ENCODE measurements around the gene AHNAK2.
"Not testable (repeated sequence)": the region's sequence is repeated elsewhere in the genome, so short reads cannot be mapped to it uniquely, and the experiment has no call there.

AHNAK2 gene

GRCh38 chr14:104923640-104924420 is 54.3 kb downstream of the AHNAK2 start:
- Histone ChIP-seq H3K79me1 (ENCODE audit: low read depth, low read length) (peaks cover 2% of the 10 kb centered on the region), H2BK120ac (ENCODE audit: low read depth, low read length) (no peak overlapping the region), H3K36me3 (replicated peaks in 1 of 2; ENCODE audit: control insufficient read depth in 2 of 2, insufficient read depth in 2 of 2, low read length in 2 of 2) (no peaks in the 10 kb centered on the region), H3K14ac (ENCODE audit: low read length) (peak overlapping the region; percentile 21), H2BK12ac (ENCODE audit: low read length) (no peak overlapping the region), H4K8ac (ENCODE audit: low read depth, low read length) (peak overlapping the region; percentile 43), H3K9me3 (replicated peaks in 1 of 2; ENCODE audit: control insufficient read depth in 2 of 2, insufficient read depth in 1 of 2, low read depth in 1 of 2, low read length in 2 of 2) (peaks cover 6% of the 10 kb centered on the region in 2 donors), H3K27ac (replicated peaks; ENCODE audit: low read length) (no peak overlapping the region), H3K18ac (ENCODE audit: low read length) (no peak overlapping the region), H4K91ac (ENCODE audit: low read depth, low read length, poor library complexity) (no peak overlapping the region), H3K4me1 (ENCODE audit: control insufficient read depth in 2 of 2, insufficient read depth in 1 of 2, low read depth in 1 of 2, low read length in 2 of 2) (no peaks in the 10 kb centered on the region), H2BK15ac (ENCODE audit: low read length) (no peak overlapping the region), H3K23ac (ENCODE audit: low read depth, low read length, poor library complexity) (no peak overlapping the region), H3K27me3 (ENCODE audit: control insufficient read depth in 3 of 3, insufficient read depth in 3 of 3, low read depth in 1 of 3, low read length in 3 of 3) (peaks cover 0 to 7% (median 0%) of the 10 kb centered on the region in 3 experiments), H3K4me3 (ENCODE audit: low read length in 2 of 2) (no peak overlapping the region), H3K4me2 (ENCODE audit: insufficient read depth, low read length, poor library complexity, severe bottlenecking) (no peak overlapping the region), H3K4ac (ENCODE audit: low read length) (no peak overlapping the region), H2BK5ac (ENCODE audit: low read length) (no peak overlapping the region), H2AFZ (ENCODE audit: low read length) (no peak overlapping the region), H2AK5ac (ENCODE audit: low read depth, low read length) (peak overlapping the region; percentile 37), H3K9ac (ENCODE audit: low read depth, low read length, poor library complexity) (no peak overlapping the region)
- WGBS, 2 donors (ENCODE audit: extremely low coverage in 2 of 2, insufficient read length in 2 of 2, insufficient replicate concordance in 1 of 2), result no CpG with 5 or more reads among the region's 4 CpGs
- DNase-seq (ENCODE audit: low spot score), result no peak

DNA sequence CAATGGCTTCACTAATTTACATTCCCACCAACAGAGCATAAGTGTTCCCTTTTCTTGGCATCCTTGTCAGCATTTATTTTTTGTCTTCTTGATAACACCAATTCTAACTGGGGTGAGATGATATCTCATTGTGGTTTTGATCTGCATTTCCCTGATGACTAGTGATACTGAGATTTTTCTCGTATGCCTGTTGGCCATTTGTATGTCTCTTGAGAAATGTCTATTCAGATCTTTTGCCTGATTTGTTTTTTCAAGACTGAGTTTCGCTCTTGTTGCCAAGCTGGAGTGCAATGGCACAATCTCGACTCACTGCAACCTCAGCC is 58.2 kb downstream of the AHNAK2 start:
- no peak for DNase-seq (ENCODE audit: low spot score)
- Histone ChIP-seq H2BK15ac (ENCODE audit: low read length) (no peak overlapping the region), H2BK5ac (ENCODE audit: low read length) (no peak overlapping the region), H2AK5ac (ENCODE audit: low read depth, low read length) (no peak overlapping the region), H3K79me1 (ENCODE audit: low read depth, low read length) (peaks cover 2% of the 10 kb centered on the region), H2BK12ac (ENCODE audit: low read length) (no peak overlapping the region), H3K27ac (replicated peaks; ENCODE audit: low read length) (no peak overlapping the region), H3K36me3 (replicated peaks in 1 of 2; ENCODE audit: control insufficient read depth in 2 of 2, insufficient read depth in 2 of 2, low read length in 2 of 2) (no peaks in the 10 kb centered on the region), H3K4me2 (ENCODE audit: insufficient read depth, low read length, poor library complexity, severe bottlenecking) (no peak overlapping the region), H3K23ac (ENCODE audit: low read depth, low read length, poor library complexity) (no peak overlapping the region), H3K4ac (ENCODE audit: low read length) (no peak overlapping the region), H2BK120ac (ENCODE audit: low read depth, low read length) (no peak overlapping the region), H2AFZ (ENCODE audit: low read length) (no peak overlapping the region), H4K91ac (ENCODE audit: low read depth, low read length, poor library complexity) (no peak overlapping the region), H3K27me3 (ENCODE audit: control insufficient read depth in 3 of 3, insufficient read depth in 3 of 3, low read depth in 1 of 3, low read length in 3 of 3) (no peaks in the 10 kb centered on the region), H3K9ac (ENCODE audit: low read depth, low read length, poor library complexity) (no peak overlapping the region), H3K14ac (ENCODE audit: low read length) (no peak overlapping the region), H3K4me1 (ENCODE audit: control insufficient read depth in 2 of 2, insufficient read depth in 1 of 2, low read depth in 1 of 2, low read length in 2 of 2) (peaks cover 0 to 5% of the 10 kb centered on the region in 2 donors), H4K8ac (ENCODE audit: low read depth, low read length) (no peak overlapping the region), H3K18ac (ENCODE audit: low read length) (no peak overlapping the region), H3K9me3 (replicated peaks in 1 of 2; ENCODE audit: control insufficient read depth in 2 of 2, insufficient read depth in 1 of 2, low read depth in 1 of 2, low read length in 2 of 2) (peaks cover 6% of the 10 kb centered on the region in 2 donors), H3K4me3 (ENCODE audit: low read length in 2 of 2) (no peak overlapping the region)
- WGBS, 2 donors (ENCODE audit: extremely low coverage in 2 of 2, insufficient read length in 2 of 2, insufficient replicate concordance in 1 of 2), result no CpG with 5 or more reads among the region's 3 CpGs

DNA sequence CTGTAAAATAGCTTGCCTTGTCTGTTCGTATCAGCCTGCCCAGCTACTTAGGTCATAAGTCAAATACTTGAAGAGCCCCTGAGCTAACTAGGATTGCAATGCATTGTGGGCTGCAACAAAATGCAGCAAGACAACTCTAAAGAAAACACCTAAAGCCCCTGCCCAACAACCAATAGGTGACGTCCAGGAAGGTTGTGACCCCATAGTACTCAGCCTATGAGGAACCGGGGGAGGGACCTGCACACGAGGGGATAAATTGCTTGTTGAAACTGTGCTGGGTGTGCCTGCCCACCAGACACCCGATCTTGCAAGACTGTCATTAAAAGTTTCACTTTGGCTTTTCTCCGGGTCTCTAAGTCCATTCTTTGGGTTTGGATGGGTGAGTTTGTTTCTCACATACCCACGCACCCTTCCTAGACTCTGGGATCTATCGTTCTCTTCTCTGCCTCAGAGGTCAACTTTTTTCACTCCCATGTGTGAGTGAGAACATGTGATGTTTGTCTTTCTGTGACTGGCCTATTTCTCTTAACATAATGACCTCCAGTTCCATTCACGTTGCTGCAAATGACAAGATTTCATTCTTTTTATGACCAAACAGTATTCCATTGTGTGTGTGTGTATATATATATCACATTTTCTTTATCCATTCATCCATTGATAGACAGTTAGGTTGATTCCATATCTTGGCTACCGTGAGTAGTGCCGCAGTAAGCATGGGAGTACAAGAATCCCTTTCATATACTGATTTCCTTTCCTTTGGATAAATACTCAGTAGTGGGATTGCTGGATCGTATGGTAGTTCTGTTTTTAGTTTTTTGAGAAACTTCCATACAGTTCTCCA is 58.8 kb downstream of the AHNAK2 start:
- DNase-seq (ENCODE audit: low spot score); H2AK5ac ChIP-seq (ENCODE audit: low read depth, low read length); H3K23ac ChIP-seq (ENCODE audit: low read depth, low read length, poor library complexity); H2BK12ac ChIP-seq (ENCODE audit: low read length); H3K4me1 ChIP-seq (ENCODE audit: control insufficient read depth in 2 of 2, insufficient read depth in 1 of 2, low read depth in 1 of 2, low read length in 2 of 2); H3K4me3 ChIP-seq (ENCODE audit: low read length in 2 of 2); H3K36me3 ChIP-seq (replicated peaks in 1 of 2; ENCODE audit: control insufficient read depth in 2 of 2, insufficient read depth in 2 of 2, low read length in 2 of 2); H4K91ac ChIP-seq (ENCODE audit: low read depth, low read length, poor library complexity); H3K18ac ChIP-seq (ENCODE audit: low read length); H2BK5ac ChIP-seq (ENCODE audit: low read length); H2BK120ac ChIP-seq (ENCODE audit: low read depth, low read length); H3K4ac ChIP-seq (ENCODE audit: low read length); H3K27ac ChIP-seq (replicated peaks; ENCODE audit: low read length); H3K79me1 ChIP-seq (ENCODE audit: low read depth, low read length); H3K27me3 ChIP-seq (ENCODE audit: control insufficient read depth in 3 of 3, insufficient read depth in 3 of 3, low read depth in 1 of 3, low read length in 3 of 3); H3K9me3 ChIP-seq (replicated peaks in 1 of 2; ENCODE audit: control insufficient read depth in 2 of 2, insufficient read depth in 1 of 2, low read depth in 1 of 2, low read length in 2 of 2); H4K8ac ChIP-seq (ENCODE audit: low read depth, low read length); H3K9ac ChIP-seq (ENCODE audit: low read depth, low read length, poor library complexity); H2BK15ac ChIP-seq (ENCODE audit: low read length); H3K4me2 ChIP-seq (ENCODE audit: insufficient read depth, low read length, poor library complexity, severe bottlenecking); H3K14ac ChIP-seq (ENCODE audit: low read length): not testable (repeated sequence)
- no CpG with 5 or more reads among the region's 12 CpGs for WGBS, 2 donors (ENCODE audit: extremely low coverage in 2 of 2, insufficient read length in 2 of 2, insufficient replicate concordance in 1 of 2)
- H2AFZ ChIP-seq (ENCODE audit: low read length), result peak overlapping the region; percentile 47

DNA sequence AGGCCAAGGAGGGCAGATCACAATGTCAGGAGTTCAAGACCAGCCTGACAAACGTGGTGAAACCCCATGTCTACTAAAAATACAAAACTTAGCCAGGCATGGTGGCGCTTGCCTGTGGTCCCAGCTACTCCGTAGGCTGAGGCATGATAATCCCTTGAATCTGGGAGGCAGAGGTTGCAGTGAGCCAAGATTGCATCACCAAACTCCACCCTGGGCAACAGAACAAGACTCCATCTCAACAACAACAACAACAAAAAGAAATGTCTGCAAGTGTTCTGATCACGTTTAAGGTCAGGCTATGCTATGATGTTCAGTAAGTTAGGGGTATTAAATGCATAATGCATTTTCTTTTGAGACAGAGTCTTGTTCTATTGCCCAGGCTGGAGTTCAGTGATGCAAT is 60.2 kb downstream of the AHNAK2 start:
- Histone ChIP-seq H2BK120ac (ENCODE audit: low read depth, low read length) (no peak overlapping the region), H4K8ac (ENCODE audit: low read depth, low read length) (no peak overlapping the region), H3K18ac (ENCODE audit: low read length) (no peak overlapping the region), H3K4me2 (ENCODE audit: insufficient read depth, low read length, poor library complexity, severe bottlenecking) (no peak overlapping the region), H2BK15ac (ENCODE audit: low read length) (no peak overlapping the region), H4K91ac (ENCODE audit: low read depth, low read length, poor library complexity) (no peak overlapping the region), H3K36me3 (replicated peaks in 1 of 2; ENCODE audit: control insufficient read depth in 2 of 2, insufficient read depth in 2 of 2, low read length in 2 of 2) (no peaks in the 10 kb centered on the region), H2AK5ac (ENCODE audit: low read depth, low read length) (no peak overlapping the region), H3K9me3 (replicated peaks in 1 of 2; ENCODE audit: control insufficient read depth in 2 of 2, insufficient read depth in 1 of 2, low read depth in 1 of 2, low read length in 2 of 2) (peaks cover 0 to 3% of the 10 kb centered on the region in 2 donors), H3K23ac (ENCODE audit: low read depth, low read length, poor library complexity) (no peak overlapping the region), H3K4me3 (ENCODE audit: low read length in 2 of 2) (no peak overlapping the region), H2BK5ac (ENCODE audit: low read length) (no peak overlapping the region), H2BK12ac (ENCODE audit: low read length) (no peak overlapping the region), H3K27me3 (ENCODE audit: control insufficient read depth in 3 of 3, insufficient read depth in 3 of 3, low read depth in 1 of 3, low read length in 3 of 3) (peaks cover 0 to 2% (median 0%) of the 10 kb centered on the region in 3 experiments), H3K9ac (ENCODE audit: low read depth, low read length, poor library complexity) (no peak overlapping the region), H3K4me1 (ENCODE audit: control insufficient read depth in 2 of 2, insufficient read depth in 1 of 2, low read depth in 1 of 2, low read length in 2 of 2) (peaks cover 0 to 5% of the 10 kb centered on the region in 2 donors), H3K4ac (ENCODE audit: low read length) (no peak overlapping the region), H3K14ac (ENCODE audit: low read length) (no peak overlapping the region), H3K27ac (replicated peaks; ENCODE audit: low read length) (no peak overlapping the region), H2AFZ (ENCODE audit: low read length) (no peak overlapping the region), H3K79me1 (ENCODE audit: low read depth, low read length) (no peaks in the 10 kb centered on the region)
- DNase-seq (ENCODE audit: low spot score), result no peak
- WGBS, 2 donors (ENCODE audit: extremely low coverage in 2 of 2, insufficient read length in 2 of 2, insufficient replicate concordance in 1 of 2), result no CpG with 5 or more reads among the region's 4 CpGs

Data from neuronal stem cell (in vitro differentiated cells).